ENCODE data around the gene YES1.

Gene YES1

GRCh38 chr18:811892-812375 lies at the start of gene YES1:
Gene YES1, minus strand, starts transcription at chr18:812242. Its CDS starts 55,415 bp downstream, at chr18:756827.
- peak in 1 of 2 donors; percentile 62 for DNase-seq

GRCh38 chr18:857986-858385 lies 45.9 kb upstream of the YES1 start:
- no peak for DNase-seq

GRCh38 chr18:853471-853870 lies 41.4 kb upstream of the YES1 start:
- no peak for DNase-seq

GRCh38 chr18:850960-851359 lies 38.9 kb upstream of the YES1 start:
- DNase-seq, result no peak

GRCh38 chr18:849021-849420 lies 37.0 kb upstream of the YES1 start:
- no peak for DNase-seq

- DNase-seq, result no peak
Observed at GRCh38 chr18:848062-848861, 36.2 kb upstream of the YES1 start.

GRCh38 chr18:845152-845819 lies 33.2 kb upstream of the YES1 start:
- no peak for DNase-seq

- DNase-seq, result no peak
Observed at GRCh38 chr18:841647-842370, 29.8 kb upstream of the YES1 start.

GRCh38 chr18:840516-840915 lies 28.5 kb upstream of the YES1 start:
- no peak for DNase-seq

- DNase-seq, result no peak
Observed at GRCh38 chr18:840023-840408, 28.0 kb upstream of the YES1 start.

- DNase-seq, result peak; percentile 78 to 82
Observed at GRCh38 chr18:839224-840022, 27.4 kb upstream of the YES1 start.

GRCh38 chr18:837922-838321 lies 25.9 kb upstream of the YES1 start:
- DNase-seq, result no peak

- no peak for DNase-seq
Observed at GRCh38 chr18:834082-834720, 22.2 kb upstream of the YES1 start.

- no peak for DNase-seq
Observed at GRCh38 chr18:833197-833596, 21.2 kb upstream of the YES1 start.

GRCh38 chr18:832085-832681 lies 20.1 kb upstream of the YES1 start:
- peak in 1 of 2 donors; percentile 21 for DNase-seq

- DNase-seq, result peak; percentile 38 to 69
Observed at GRCh38 chr18:830315-830901, 18.4 kb upstream of the YES1 start.

- DNase-seq, result no peak
Observed at GRCh38 chr18:829432-829831, 17.4 kb upstream of the YES1 start.

- no peak for DNase-seq
Observed at GRCh38 chr18:827093-827677, 15.1 kb upstream of the YES1 start.

- no peak for DNase-seq
Observed at GRCh38 chr18:825891-826585, 14.0 kb upstream of the YES1 start.

GRCh38 chr18:824179-824578 lies 12.1 kb upstream of the YES1 start:
- no peak for DNase-seq
